Measurements from ENCODE around the gene CMTM7. TPM values are rescaled to one million over a fixed set of nuclear protein-coding genes. Genes with fewer than 3 reads are reported as not detected.

Gene CMTM7
- total and polyA plus RNA-seq, 11 donors: 2.3 to 16.8 (median 3.6) TPM

- intact Hi-C loops (cut with DNase I): no loop called here
- Histone ChIP-seq H3K36me3 (peaks cover 0 to 6% (median 0%) of the 10 kb centered on the region in 9 donors), H3K4me1 (peaks cover 0 to 28% (median 0%) of the 10 kb centered on the region in 12 donors), H3K27me3 (no peaks in the 10 kb centered on the region), H3K4me3 (no peak overlapping the region), H3K9me3 (peaks cover 0 to 6% (median 0%) of the 10 kb centered on the region in 12 donors), H3K27ac (no peak overlapping the region)
- no peak for DNase-seq
- 94 to 98% (median 97%) methylated on average over 3 of the region's 3 CpGs for WGBS, 4 donors
- no peak for TF ChIP-seq POLR2A (IDR thresholded peaks at IDR 0.05)
- no peak for TF ChIP-seq CTCF (IDR thresholded peaks at IDR 0.05)
- no peak for ATAC-seq
Measured at GRCh38 chr3:32442766-32443165, 51.1 kb downstream of the CMTM7 start.

- Histone ChIP-seq H3K4me1 (peaks cover 0 to 23% (median 0%) of the 10 kb centered on the region in 12 donors), H3K4me3 (no peak overlapping the region), H3K9me3 (peaks cover 0 to 6% (median 0%) of the 10 kb centered on the region in 12 donors), H3K27me3 (no peaks in the 10 kb centered on the region), H3K36me3 (peaks cover 0 to 7% (median 0%) of the 10 kb centered on the region in 9 donors), H3K27ac (peak overlapping the region in 1 of 12 donors; percentile 28)
- 39 to 97% (median 84%) methylated on average over 1 of the region's 1 CpG for WGBS, 4 donors
- ATAC-seq (no peak), DNase-seq (no peak)
- TF ChIP-seq CTCF (IDR thresholded peaks at IDR 0.05): no peak
- no peak for TF ChIP-seq POLR2A (IDR thresholded peaks at IDR 0.05)
- intact Hi-C loops (cut with DNase I): no loop called here
Measured at GRCh38 chr3:32443478-32443877, 51.8 kb downstream of the CMTM7 start.

GRCh38 chr3:32447865-32448400 lies 56.3 kb downstream of the CMTM7 start:
- WGBS, 4 donors: 65 to 79% (median 71%) methylated on average over 1 of the region's 1 CpG
- intact Hi-C loops (cut with DNase I): no loop called here
- TF ChIP-seq POLR2A (IDR thresholded peaks at IDR 0.05): no peak
- TF ChIP-seq CTCF (IDR thresholded peaks at IDR 0.05): no peak
- no peak for DNase-seq
- ATAC-seq: no peak
- no peaks in the 10 kb centered on the region for H3K27me3 ChIP-seq
- no peak overlapping the region for H3K27ac ChIP-seq
- H3K4me3 ChIP-seq: no peak overlapping the region
- peaks cover 0 to 34% (median 3%) of the 10 kb centered on the region in 9 donors for H3K36me3 ChIP-seq
- H3K4me1 ChIP-seq: peaks cover 0 to 17% (median 0%) of the 10 kb centered on the region in 12 donors
- H3K9me3 ChIP-seq: peaks cover 0 to 6% (median 0%) of the 10 kb centered on the region in 12 donors

- H3K27ac ChIP-seq: no peak overlapping the region
- H3K27me3 ChIP-seq: no peaks in the 10 kb centered on the region
- TF ChIP-seq POLR2A (IDR thresholded peaks at IDR 0.05) (no peak), CTCF (IDR thresholded peaks at IDR 0.05) (no peak)
- DNase-seq (peak in 1 of 5 donors; percentile 41), ATAC-seq (peak in 3 of 4 donors; percentile 20 to 60 (median 22))
- peaks cover 0 to 8% (median 0%) of the 10 kb centered on the region in 12 donors for H3K4me1 ChIP-seq
- peaks cover 0 to 6% (median 0%) of the 10 kb centered on the region in 12 donors for H3K9me3 ChIP-seq
- 72 to 81% (median 79%) methylated on average over 14 of the region's 14 CpGs for WGBS, 4 donors
- peaks cover 0 to 40% (median 3%) of the 10 kb centered on the region in 9 donors for H3K36me3 ChIP-seq
- H3K4me3 ChIP-seq: no peak overlapping the region
- intact Hi-C loops (cut with DNase I): no loop called here
Measured at GRCh38 chr3:32448686-32449474, 57.2 kb downstream of the CMTM7 start.
